ENCODE results near the gene SESTD1. TPM values are rescaled to one million over a fixed set of nuclear protein-coding genes. Genes with fewer than 3 reads are reported as not detected.

The SESTD1 gene
- total and polyA plus RNA-seq, 2 of the 8 experiments (the other 6 are each of a cell fraction or from before 2014, with no cell fraction given): 5.2 to 49.6 TPM

DNA sequence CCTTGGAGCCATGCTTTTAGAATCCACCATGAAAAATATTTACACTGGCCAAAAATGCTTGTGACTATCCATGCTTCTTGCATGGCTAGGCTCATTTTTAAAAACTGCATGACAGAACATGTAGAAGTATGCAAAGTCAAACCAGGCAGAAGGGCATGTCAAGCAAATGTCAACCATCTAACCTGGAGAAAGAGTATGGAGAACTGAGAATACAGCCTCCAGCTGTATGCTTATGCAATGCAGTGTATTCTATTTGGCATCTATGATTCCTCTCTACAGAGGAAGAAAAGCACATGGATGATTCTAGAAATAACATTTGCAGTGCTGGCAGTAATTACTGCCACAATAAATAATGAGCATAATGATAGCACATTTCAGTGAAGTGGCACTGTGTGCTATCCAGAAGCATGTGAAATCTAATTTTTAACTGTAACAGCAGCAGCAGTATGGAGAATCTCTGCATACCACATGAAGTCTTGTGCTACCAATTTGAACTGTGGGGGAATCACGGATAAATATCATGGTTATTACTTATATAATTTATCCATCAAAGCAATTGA, 127.4 kb downstream of the SESTD1 start (continued):
- TF ChIP-seq GTF2F1 (IDR thresholded peaks at IDR 0.05; ENCODE audit: borderline replicate concordance, low read depth, low read length) (no peak), SIX5 (IDR thresholded peaks at IDR 0.05; ENCODE audit: low read depth, low read length) (no peak), SAP30 (IDR thresholded peaks at IDR 0.05; ENCODE audit: insufficient read depth, insufficient replicate concordance, low read length) (no peak), POLR2AphosphoS5 (IDR thresholded peaks at IDR 0.05; ENCODE audit: low read depth, low read length) (no peak)
